Measurements from ENCODE around the gene CDYL.
"Not testable (repeated sequence)": the region's sequence is repeated elsewhere in the genome, so short reads cannot be mapped to it uniquely, and the experiment has no call there.

Gene CDYL

GRCh38 chr6:4848382-4849068, 72.3 kb downstream of the CDYL start:
- no peak for DNase-seq

- DNase-seq, result no peak
These were observed 73.2 kb downstream of the CDYL start for GRCh38 chr6:4849226-4850022.

GRCh38 chr6:4851035-4851434, 74.8 kb downstream of the CDYL start:
- DNase-seq, result no peak

- not testable (repeated sequence) for DNase-seq
These were observed 76.0 kb downstream of the CDYL start for GRCh38 chr6:4852186-4852585.

DNA sequence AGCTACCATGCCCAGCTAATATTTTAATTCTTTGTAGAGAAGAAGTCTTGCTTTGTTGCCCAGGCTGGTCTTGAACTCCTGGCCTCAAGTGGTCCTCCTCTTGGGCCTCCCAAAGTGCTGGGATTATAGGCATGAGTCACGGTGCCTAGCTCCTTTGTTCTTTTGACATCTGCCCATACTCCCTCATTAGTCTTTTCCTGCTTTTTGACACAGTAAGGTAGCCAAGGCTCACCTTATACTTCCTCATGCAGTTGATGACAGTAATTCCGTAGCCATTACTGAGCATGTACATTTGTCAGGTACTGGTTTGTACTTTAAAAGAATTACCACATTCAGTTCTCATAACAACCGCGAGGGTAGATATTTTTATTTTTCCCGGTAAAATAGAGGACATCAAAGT, 76.7 kb downstream of the CDYL start:
- DNase-seq, result no peak

DNA sequence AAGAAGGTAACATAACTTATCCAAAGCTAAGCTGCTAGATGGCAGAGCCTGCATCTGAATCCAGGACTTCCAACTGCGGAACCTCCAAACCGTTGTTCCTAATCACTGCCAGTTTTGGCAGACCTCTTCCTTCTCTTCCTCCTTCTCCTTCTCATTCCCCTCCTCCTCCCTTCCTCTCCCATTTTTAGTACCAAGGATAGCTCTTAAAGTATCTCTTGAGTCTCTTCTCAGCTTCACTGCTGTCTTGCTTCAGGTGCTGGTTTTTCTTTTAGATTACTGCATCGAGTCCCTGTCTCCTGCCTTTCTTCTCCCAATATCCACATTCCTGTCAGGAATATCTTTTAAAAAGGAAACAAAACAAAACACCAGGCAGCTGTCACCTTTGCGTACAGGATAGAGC, 77.1 kb downstream of the CDYL start:
- no peak for DNase-seq

DNA sequence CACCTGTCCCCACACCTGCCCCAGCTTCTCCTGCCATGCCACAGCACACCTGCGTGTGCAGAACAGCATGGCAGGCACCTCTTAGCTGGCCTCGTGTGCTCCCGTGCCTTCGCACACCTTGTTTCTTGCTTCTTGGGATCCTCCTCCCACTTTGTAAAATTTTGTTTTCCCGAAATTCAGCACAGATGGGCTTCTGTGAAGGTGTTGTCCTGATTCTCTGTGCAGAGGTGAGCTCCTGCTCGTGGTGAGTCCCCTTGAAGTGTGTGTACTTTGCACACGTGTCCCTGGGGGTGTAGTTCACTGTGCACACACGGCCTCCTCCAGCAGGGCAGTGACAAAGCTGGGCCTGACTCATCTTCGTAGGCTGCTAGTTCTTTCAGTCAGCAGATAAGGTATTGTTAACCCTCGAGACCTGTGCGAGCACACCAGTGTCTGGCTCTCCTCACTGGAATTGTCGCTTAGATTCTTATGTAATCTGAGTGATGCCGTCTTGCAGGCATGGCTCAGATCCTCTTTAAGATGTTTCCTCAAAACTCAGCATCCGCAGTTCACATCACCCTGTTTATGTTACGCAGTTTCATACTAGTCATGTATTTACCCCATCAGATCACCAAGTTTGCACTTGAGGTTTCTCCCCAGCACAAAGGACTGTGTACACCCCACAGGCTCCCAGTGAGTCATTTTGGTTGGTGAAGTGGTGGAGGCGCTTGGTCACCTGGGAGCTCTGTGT, 77.7 kb downstream of the CDYL start:
- DNase-seq, result no peak

GRCh38 chr6:4856785-4857184, 80.6 kb downstream of the CDYL start:
- DNase-seq, result no peak

DNA sequence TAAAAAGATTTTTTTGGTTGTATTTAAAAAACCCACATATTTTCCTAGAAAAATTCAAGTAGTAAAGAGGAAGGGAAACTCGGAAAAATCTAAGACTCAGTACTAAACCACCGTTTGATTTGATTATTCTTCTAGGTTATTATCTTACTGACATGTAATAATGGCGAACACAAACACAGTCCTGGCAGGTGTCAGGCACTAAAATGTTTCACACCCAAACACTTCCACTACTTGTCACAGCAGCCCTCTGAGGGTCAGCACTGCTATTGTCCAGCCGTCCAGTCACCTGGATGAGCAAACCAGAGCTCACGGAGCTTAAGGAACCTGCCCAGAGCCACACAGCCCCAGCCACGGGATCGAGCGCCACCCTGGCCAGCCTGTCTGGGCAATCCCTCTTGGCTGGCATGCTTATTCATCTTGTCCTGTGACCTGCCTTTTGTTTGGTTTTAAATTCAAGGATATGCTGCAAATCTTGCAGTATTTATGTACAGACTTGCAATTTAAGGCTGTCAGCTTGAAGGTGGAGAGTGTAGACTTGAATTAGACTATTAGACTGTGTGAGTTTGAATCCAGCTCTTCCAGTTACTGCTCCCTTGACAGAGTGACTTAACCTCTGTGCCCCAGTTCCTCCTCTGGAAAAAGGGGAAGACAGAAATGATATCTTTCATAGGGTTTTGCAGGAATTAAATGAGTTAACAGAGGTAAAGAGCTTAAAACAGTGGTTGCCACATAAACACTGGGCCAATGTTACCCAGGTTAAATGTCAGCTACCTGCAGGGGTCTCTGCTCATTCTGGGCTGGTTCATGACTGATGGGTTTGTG, 82.2 kb downstream of the CDYL start:
- DNase-seq, result no peak

GRCh38 chr6:4860387-4860786, 84.2 kb downstream of the CDYL start:
- no peak for DNase-seq

GRCh38 chr6:4861564-4861963, 85.4 kb downstream of the CDYL start:
- no peak for DNase-seq

DNA sequence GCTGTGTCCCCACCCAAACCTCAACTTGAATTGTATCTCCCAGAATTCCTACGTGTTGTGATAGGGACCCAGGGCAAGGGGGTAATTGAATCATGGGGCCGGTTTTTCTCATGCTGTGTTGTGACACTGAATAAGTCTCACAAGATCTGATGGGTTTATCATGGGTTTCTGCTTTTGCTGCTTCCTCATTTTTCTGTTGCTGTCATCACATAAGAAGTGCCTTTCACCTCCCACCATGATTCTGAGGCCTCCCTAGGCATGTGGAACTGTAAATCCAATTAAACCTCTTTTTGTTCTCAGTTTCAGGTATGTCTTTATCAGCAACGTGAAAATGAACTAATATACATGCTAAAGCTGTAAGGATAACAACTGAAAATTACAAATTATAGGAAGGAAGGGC, 88.3 kb downstream of the CDYL start:
- DNase-seq, result no peak

DNA sequence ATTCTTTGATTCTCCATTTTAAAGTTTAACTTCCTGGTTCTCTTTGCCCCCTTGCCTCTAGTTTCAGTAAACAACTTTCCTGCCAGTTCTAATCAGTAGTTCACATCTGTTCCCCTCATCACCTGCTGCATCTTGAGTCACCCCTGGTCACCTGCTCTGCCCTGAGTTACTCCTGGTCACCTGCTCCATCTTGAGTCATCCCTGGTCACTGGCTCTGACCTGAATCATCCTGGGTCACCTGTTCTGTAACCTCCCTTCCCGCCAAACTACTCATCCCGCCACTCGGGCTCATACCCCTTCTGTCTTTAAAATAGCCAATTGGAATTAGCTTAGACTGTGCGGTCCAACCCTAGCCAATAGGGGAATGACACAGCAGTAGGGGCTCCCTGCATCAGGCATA, 88.8 kb downstream of the CDYL start:
- not testable (repeated sequence) for DNase-seq

DNA sequence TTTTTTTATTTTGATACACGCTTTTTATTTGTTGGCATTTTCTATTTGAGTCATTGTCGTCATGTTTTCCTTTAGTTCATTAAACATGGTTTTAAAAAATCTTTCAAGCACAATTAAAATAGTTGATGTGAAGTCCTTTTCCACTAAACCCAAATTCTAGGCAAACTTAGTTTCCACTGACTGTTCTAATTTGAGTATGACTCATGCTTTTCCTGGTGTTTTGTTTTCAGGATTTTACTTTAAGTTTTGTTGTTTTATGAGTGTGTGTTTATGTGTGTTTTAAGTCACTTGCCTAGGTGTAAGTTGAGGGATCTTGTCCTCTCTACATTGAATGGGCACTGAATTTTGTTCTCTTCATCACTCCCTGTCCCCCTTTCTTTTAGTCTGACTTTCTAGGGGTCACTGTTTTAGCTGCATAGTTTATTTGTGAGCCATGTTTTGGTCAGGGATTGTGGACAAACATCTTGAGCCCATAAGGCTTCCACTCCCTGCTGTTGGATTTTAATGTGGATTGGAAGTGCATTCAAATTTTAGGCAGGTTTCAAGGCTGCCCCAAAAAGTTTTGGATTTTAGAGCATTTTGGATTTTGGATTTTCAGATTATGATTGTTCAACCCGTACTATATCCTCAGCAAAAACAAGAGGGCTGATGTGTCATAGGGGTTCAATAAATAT, 94.8 kb downstream of the CDYL start:
- no peak for DNase-seq

- DNase-seq, result no peak
These were observed 95.6 kb downstream of the CDYL start for GRCh38 chr6:4871825-4872224.

- no peak for DNase-seq
These were observed 96.6 kb downstream of the CDYL start for GRCh38 chr6:4872841-4873240.

DNA sequence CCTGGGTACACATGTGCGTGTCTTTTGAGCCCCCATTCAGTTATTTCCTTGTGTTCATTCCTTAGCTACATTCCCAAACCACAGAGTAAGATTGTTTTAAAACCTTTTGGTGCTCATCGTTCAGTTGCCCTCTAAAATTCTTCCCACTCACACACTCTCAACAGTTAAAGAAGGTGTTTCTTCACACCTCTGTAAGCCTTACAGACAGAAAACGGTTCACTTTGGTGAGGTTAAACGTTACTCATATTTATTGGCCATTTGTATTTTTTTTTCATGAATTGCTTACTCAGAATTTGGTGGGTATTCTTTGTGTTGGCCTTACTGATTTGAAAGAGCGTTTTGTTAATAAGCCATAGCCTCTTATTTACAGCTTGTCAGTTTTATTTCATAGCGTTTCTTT, 97.7 kb downstream of the CDYL start:
- no peak for DNase-seq

DNA sequence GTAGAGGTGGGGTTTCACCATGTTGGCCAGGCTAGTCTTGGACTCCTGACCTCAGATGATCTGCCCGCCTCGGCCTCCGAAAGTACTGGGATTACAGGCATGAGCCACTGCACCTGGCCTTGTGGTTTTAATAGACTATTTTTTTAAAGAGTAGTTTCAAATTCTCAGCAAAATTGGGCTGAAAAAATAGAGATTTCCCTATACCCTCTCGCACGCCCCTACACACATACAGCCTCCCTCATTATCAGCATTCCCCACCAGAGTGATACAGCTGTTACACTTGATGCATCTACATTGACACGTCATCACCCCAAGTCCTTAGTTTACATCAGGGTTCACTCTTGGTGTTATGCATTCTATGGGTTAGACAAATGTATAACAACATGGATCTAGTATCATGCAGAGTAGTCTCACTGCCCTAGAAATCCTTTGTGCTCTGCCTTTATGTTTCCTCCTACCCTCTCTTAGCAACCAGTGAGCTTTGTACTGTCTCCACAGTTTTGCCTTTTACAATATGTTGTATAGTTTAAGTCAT, 103.6 kb downstream of the CDYL start:
- DNase-seq, result no peak

DNA sequence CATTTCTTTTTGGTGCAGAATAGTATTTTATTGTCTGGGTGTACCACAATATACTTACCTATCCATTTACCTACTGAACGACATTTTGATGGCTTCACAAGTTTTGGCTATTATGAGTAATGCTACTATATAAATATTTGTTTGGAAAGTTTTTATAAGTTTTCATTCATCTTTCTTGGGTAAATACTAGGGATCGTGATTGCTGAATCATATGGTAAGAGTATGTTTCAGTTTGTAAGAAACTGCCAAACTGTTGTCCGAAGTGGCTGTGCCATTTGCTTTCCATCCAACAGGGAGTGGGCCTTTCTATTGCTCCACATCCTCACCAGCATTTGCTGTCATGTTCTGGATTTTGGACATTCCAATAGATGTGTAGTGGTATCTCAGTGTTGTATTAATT, 104.2 kb downstream of the CDYL start:
- no peak for DNase-seq

- no peak for DNase-seq
These were observed 107.1 kb downstream of the CDYL start for GRCh38 chr6:4883298-4883697.

DNA sequence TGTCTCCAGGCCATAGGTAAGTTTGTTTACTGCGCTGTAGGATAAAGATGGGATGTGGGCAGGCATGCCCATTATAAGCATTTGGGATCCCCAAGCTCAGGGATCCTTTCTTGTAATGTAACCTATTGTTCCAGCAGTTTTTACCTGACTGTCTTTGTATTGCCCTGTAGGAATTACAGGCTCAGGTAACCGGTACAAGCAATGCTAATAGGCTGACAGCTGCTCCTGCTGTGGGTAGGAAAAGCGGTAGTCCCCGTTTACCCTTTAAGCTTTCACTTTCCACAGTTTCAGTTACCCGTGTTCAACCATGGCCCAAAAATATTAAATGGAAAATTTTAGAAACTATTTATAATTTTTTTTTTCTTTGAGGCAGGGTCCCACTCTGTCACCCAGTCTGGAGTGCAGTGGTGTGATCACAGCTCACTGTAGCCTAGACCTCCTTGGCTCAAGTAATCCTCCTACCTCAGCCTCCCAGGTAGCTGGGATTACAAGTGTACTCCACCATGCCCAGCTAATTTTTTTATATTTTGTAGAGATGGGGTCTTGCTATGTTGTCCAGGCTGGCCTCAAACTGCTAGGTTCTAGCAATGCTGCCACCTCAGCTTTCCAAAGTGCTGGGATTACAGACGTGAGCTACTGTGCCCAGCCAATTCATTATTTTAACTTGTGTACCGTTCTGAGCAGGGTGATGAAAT, 108.6 kb downstream of the CDYL start:
- no peak for DNase-seq

Data from T1000 (cell line).